GM21381 (cell line): ENCODE measurements around the gene KRTAP4-16.
"Not testable (repeated sequence)": the region's sequence is repeated elsewhere in the genome, so short reads cannot be mapped to it uniquely, and the experiment has no call there.

ENCODE experiments used
- ATAC-seq: cut with Tn5 transposase; IDR thresholded peaks from one replicate; pipeline ENCODE4 v1.9.1; 2021; ENCODE audit warnings: mild to moderate bottlenecking, moderate library complexity; ENCODE audit not compliant: unreplicated experiment

Gene KRTAP4-16

DNA sequence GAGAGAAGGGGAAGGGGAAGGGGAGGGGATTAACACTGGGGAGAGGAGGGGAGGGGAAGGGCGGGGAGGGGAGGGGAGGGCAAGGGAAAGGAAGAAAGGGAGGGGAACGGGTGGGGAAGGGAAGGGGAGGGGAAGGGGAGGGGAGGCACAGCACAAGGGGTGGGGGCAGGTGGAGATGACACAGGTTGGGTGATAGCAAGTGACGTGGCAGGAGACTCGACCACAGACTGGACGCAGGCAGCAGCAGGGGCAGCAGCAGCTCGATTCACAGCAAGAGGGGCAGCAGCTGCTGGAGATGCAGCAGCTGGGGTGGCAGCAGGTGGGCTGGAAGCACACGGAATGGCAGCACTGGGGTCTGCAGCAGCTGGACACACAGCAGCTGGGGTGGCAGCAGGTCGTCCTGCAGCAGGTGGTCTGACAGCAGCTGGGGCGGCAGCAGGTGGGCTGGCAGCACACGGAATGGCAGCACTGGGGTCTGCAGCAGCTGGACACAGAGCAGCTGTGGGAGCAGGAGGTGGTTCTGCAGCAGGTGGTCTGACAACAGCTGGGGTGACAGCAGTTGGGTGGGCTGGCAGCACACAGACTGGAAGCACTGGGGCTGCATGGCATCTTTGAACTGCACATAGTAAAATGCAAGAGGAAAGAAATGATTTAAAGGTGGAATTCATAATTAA, at the start of gene KRTAP4-16:
KRTAP4-16 (minus strand) TSS at position 624 of the 674 bp plus-strand sequence; CDS start at position 624, 0 bp downstream.
- ATAC-seq, result no peak

GRCh38 chr17:41151525-41151924, 49.5 kb upstream of the KRTAP4-16 start:
- no peak for ATAC-seq

DNA sequence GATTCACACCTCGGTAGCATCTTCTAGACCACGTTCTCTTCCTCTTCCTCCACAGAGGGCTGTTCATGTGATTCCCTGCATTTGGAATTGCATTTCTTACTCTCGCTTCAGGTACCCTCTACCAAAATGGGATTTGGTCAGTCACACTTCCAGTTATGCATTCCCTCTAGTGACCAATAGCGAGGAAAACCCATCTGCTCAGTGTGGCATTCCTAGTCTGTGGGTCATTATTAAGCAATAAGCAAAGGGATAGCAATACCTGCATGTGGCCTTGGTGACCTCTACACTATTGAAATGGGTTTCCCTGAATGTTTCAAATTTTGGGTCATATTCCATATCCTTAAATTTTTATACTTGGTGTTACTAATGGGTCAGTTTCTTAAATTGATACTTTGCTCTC, 48.0 kb upstream of the KRTAP4-16 start:
- ATAC-seq, result no peak

DNA sequence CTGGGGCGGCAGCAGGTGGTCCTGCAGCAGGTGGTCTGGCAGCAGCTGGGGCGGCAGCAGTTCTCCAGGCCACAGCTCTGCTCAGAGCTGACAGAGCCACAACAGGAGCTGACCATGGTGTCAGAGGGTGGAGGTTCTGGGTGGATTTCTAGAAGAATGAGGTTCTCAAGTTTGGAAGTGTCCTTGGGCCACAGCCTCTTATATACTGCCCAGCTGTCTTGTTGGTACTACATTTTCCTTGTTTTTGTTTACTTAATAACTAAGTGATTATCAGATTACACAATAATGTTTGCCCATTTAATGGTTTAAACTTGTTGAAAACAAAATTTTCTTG, 47.6 kb upstream of the KRTAP4-16 start, which contains the start of gene KRTAP4-5:
KRTAP4-5 (minus strand) TSS at position 174 of the 334 bp plus-strand sequence; CDS start at position 116, 58 bp downstream.
- no peak for ATAC-seq

DNA sequence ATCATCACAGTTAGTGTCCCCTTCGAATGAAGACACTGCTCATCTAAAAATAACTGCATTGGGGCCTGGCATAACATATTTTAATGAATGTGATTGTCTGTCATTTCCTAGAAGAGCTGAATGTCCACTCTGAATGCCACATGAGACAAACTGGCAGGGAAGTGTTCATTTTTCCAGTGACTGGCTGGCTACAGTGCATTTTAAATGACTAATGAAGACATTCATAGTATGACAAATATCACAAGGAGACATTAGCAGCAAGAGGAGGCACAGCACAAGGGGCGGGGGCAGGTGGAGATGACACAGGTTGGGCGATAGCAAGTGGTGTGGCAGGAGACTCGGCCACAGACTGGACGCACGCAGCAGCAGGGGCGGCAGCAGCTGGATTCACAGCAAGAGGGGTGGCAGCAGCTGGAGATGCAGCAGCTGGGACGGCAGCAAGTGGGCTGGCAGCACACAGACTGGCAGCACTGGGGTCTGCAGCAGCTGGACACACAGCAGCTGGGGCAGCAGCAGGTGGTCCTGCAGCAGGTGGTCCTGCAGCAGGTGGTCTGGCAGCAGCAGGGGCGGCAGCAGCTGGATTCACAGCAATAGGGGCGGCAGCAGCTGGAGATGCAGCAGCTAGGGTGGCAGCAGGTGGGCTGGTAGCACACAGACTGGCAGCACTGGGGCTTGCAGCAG, 47.1 kb upstream of the KRTAP4-16 start:
- ATAC-seq, result not testable (repeated sequence)

- no peak for ATAC-seq
These were observed 45.7 kb upstream of the KRTAP4-16 start for GRCh38 chr17:41147531-41148204.

- ATAC-seq, result no peak
These were observed 43.3 kb upstream of the KRTAP4-16 start for GRCh38 chr17:41145261-41145660.

GRCh38 chr17:41144846-41145245, 42.8 kb upstream of the KRTAP4-16 start:
- ATAC-seq, result no peak

GRCh38 chr17:41141361-41141760, 39.4 kb upstream of the KRTAP4-16 start:
- ATAC-seq, result no peak

DNA sequence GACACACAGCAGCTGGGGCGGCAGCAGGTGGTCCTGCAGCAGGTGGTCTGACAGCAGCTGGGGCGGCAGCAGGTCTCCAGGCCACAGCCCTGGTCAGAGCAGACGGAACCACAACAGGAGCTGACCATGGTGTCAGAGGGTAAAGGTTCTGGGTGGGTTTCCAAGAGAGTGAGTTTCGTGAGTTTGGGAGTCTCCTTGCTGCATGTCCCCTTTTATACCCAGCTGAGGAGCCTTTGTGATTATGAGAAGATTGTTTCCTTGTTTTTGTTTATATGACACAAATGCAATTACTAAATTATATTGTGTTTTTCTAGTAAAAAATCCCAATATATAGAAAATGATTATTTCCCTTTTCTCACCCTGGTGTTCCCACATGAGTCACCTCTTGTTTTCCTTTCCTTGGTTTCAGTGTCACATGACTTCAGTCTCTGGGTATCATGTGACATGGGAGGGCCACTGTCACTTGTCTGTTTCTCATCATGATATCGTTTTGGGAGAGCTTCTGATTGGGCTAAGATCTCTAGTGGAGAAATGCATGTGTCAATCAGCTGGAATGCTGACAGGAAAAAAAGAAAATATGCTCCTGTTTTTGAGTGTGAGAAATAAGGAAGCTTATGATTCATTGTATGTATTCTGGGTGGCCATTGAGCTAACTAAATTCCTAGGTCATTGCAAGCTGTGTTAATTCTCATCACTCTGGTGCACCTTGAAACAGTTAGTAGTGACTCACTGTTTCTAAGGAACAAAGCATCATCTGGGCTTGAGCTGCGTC, 38.5 kb upstream of the KRTAP4-16 start, which contains the start of gene KRTAP4-6:
KRTAP4-6 (minus strand) TSS at position 185 of the 772 bp plus-strand sequence; CDS start at position 128, 57 bp downstream.
- ATAC-seq, result no peak

- ATAC-seq, result not testable (repeated sequence)
These were observed 37.9 kb upstream of the KRTAP4-16 start for GRCh38 chr17:41139865-41140264.

GRCh38 chr17:41133880-41134735, 32.1 kb upstream of the KRTAP4-16 start:
- ATAC-seq, result no peak

DNA sequence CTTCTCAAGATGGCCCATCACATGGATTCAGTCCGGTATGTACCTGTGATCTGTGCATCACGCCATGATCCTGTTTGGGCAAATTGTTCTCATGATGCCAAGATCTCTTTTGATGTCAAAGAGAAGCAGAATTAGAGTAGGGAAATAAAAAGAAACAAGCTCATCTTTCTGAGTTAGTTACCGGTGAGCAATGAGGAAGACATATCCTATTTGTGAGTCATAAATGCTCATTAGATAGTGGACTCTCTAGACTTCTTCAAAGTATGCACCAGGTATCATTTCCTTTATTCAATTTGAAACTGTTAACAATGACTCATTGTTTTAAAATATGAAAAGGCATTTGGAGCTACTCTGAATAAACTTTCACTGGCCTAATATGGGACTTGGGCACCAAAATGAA, 30.0 kb upstream of the KRTAP4-16 start:
- no peak for ATAC-seq

DNA sequence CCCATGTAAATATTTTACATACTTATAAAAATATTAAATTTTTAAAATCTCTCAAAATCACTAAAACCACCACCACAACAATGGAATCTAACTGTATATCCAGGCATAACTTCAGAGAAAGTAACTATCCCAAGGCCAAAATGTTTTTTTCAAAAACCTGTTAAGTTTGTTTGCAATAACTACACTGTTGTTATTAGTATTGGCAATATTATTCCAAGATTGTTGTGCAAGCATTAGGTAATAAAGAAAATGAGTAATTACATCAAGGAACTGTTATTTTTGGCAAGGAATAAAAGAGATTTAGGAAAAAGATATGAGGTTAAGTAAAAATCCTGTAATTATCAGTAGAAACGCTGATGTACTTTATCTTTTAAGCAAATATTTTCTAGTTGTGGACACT, 25.4 kb upstream of the KRTAP4-16 start:
- ATAC-seq, result no peak

DNA sequence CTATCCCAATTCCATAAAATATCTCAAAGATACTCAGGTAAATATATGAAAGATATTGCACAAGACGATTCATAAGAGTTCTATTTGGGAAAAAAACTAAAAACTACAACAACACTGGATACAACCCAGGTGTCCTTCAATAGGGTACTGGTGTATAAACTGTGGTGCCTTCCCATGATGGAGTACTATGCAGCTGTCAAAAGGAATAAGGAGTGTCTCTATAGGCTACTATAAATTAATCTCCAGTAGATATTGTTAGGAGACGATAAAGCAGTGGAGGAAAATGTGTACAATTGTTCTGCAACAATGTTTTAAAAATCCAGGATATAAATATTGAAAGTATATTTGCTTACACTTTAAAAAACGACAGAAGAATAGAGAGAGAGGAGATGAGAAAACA, 24.4 kb upstream of the KRTAP4-16 start:
- ATAC-seq, result no peak

DNA sequence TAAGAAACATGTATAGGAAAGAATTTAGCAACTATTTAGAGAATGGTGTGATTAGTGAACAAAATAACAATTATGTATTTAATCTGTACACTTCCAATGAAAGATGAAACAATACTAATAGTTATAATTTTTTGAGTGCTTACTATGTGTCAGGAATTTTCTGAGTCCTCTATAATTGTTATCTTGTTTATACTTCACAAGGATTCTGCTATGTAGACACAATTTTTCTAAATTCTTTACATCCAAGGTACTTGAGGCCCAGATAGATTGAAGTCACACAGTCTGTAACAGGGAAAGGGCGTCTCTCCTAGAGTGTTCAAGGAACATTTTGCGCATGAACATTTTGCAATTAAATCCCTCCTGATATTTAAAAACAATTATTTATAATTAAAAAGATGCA, 23.1 kb upstream of the KRTAP4-16 start:
- ATAC-seq, result no peak

GRCh38 chr17:41123991-41124371, 22.0 kb upstream of the KRTAP4-16 start, which contains the start of gene KRTAP4-12:
KRTAP4-12 (minus strand) TSS chr17:41124182; CDS start chr17:41124122, 60 bp downstream.
- ATAC-seq, result not testable (repeated sequence)

GRCh38 chr17:41123292-41123990, 21.4 kb upstream of the KRTAP4-16 start:
- not testable (repeated sequence) for ATAC-seq

GRCh38 chr17:41121742-41122141, 19.7 kb upstream of the KRTAP4-16 start:
- no peak for ATAC-seq
